GM23338 (cell line): Measurements from ENCODE around the gene MYO5B. TPM values are rescaled to one million over a fixed set of nuclear protein-coding genes. Genes with fewer than 3 reads are reported as not detected.

Source experiments
- ATAC-seq: fragments of 200-7000 bp; cut with Tn5 transposase; 3 replicates; pipeline ENCODE4 v1.9.1; 2020
- DNase-seq: peaks from one replicate; pipeline ENCODE4 v3.0.0-alpha.2; 2015; ENCODE audit warnings: low spot score
- H2AFZ ChIP-seq: fragments of 200-600 bp; sonication (generic); 2 replicates; pipeline ENCODE4 v1.8.0; 2016; ENCODE audit warnings: antibody characterized with exemption, mild to moderate bottlenecking, moderate library complexity
- H3F3A ChIP-seq: fragments of 200-600 bp; sonication (generic); replicated peaks from 2 replicates; pipeline ENCODE4 v1.8.0; 2017; ENCODE audit warnings: antibody characterized with exemption, mixed run types, low read depth
- H3K27ac ChIP-seq: fragments of 200-600 bp; sonication (generic); 2 replicates; pipeline ENCODE4 v1.6.1; 2016; ENCODE audit warnings: low read depth
- H3K27me3 ChIP-seq: fragments of 200-600 bp; sonication (generic); 2 replicates; pipeline ENCODE4 v1.8.0; 2016; ENCODE audit warnings: mild to moderate bottlenecking, mixed run types, moderate library complexity; ENCODE audit not compliant: insufficient read depth
- H3K36me3 ChIP-seq: fragments of 200-600 bp; sonication (generic); 2 replicates; pipeline ENCODE4 v1.8.0; 2016; ENCODE audit warnings: mild to moderate bottlenecking; ENCODE audit not compliant: insufficient read depth
- H3K4me1 ChIP-seq: fragments of 200-600 bp; sonication (generic); 2 replicates; pipeline ENCODE4 v1.8.0; 2016; ENCODE audit warnings: mild to moderate bottlenecking, moderate library complexity; ENCODE audit not compliant: insufficient read depth
- H3K4me2 ChIP-seq: fragments of 200-600 bp; sonication (generic); 2 replicates; pipeline ENCODE4 v1.7.1; 2017; ENCODE audit warnings: mixed run types
- H3K4me3 ChIP-seq: fragments of 200-600 bp; sonication (generic); 2 replicates; pipeline ENCODE4 v1.6.1; 2016; ENCODE audit warnings: mixed run types
- H3K79me2 ChIP-seq: fragments of 200-600 bp; sonication (generic); replicated peaks from 2 replicates; pipeline ENCODE4 v1.8.0; 2017; ENCODE audit warnings: mild to moderate bottlenecking; ENCODE audit not compliant: insufficient read depth
- H3K9me2 ChIP-seq: fragments of 200-600 bp; sonication (generic); 2 replicates; pipeline ENCODE4 v1.8.0; 2017; ENCODE audit not compliant: insufficient read depth
- H4K20me1 ChIP-seq: fragments of 200-600 bp; sonication (generic); replicated peaks from 2 replicates; pipeline ENCODE4 v1.8.0; 2017; ENCODE audit warnings: mild to moderate bottlenecking; ENCODE audit not compliant: insufficient read depth
- H3K27ac Mint-ChIP-seq: 2 replicates; pipeline ENCODE4 v1.8.0; 2020; ENCODE audit warnings: inconsistent platforms, mild to moderate bottlenecking, moderate library complexity, mixed read lengths
- H3K27me3 Mint-ChIP-seq: 3 replicates; pipeline ENCODE4 v1.8.0; 2022; ENCODE audit warnings: low read depth, mild to moderate bottlenecking, moderate library complexity, mixed read lengths, inconsistent platforms; ENCODE audit not compliant: insufficient read depth, poor library complexity
- H3K36me3 Mint-ChIP-seq: 3 replicates; pipeline ENCODE4 v1.8.0; 2021; ENCODE audit warnings: low read depth, mild to moderate bottlenecking, inconsistent platforms, moderate library complexity, mixed read lengths
- H3K4me1 Mint-ChIP-seq: 3 replicates; pipeline ENCODE4 v1.8.0; 2020; ENCODE audit warnings: mild to moderate bottlenecking, inconsistent platforms, mixed read lengths
- H3K4me3 Mint-ChIP-seq: 3 replicates; pipeline ENCODE4 v1.8.0; 2021; ENCODE audit warnings: moderate library complexity, mild to moderate bottlenecking, inconsistent platforms, mixed read lengths
- H3K9me3 Mint-ChIP-seq: 3 replicates; pipeline ENCODE4 v1.8.0; 2020; ENCODE audit warnings: moderate library complexity, mild to moderate bottlenecking, inconsistent platforms, mixed read lengths
- CREB1 ChIP-seq: fragments of 250-450 bp; sonication (Bioruptor Pico); IDR thresholded peaks from 2 replicates; pipeline ENCODE4 v1.5.0; 2020; ENCODE audit warnings: low read depth, mild to moderate bottlenecking, moderate library complexity
- CTCF ChIP-seq, 2 experiments: fragments of 200-600 bp in 1 of 2; sonication (generic) in 1 of 2; conservative IDR thresholded peaks; 2 replicates each; pipeline versions ENCODE4 v1.5.1 to v1.6.1; 2016 to 2017; ENCODE audit warnings: antibody characterized with exemption in 2 of 2, low read depth in 2 of 2, mild to moderate bottlenecking in 2 of 2, moderate library complexity in 1 of 2
- ETS1 ChIP-seq: IDR thresholded peaks from 2 replicates; pipeline ENCODE4 v1.6.1; 2016; ENCODE audit warnings: antibody characterized with exemption
- EZH2 ChIP-seq: fragments of 200-600 bp; sonication (generic); IDR thresholded peaks from one replicate; pipeline ENCODE4 v1.8.0; 2017; ENCODE audit warnings: antibody characterized with exemption, mild to moderate bottlenecking, low read depth; ENCODE audit not compliant: unreplicated experiment
- EZH2phosphoT487 ChIP-seq: fragments of 200-600 bp; sonication (generic); IDR thresholded peaks from one replicate; pipeline ENCODE4 v1.8.1; 2018; ENCODE audit warnings: antibody characterized with exemption; ENCODE audit not compliant: unreplicated experiment
- JUNB ChIP-seq: IDR thresholded peaks from one replicate; pipeline ENCODE4 v1.6.1; 2016; ENCODE audit warnings: antibody characterized with exemption; ENCODE audit not compliant: unreplicated experiment
- NANOG ChIP-seq: IDR thresholded peaks from 2 replicates; pipeline ENCODE4 v1.6.1; 2016; ENCODE audit warnings: antibody characterized with exemption, borderline replicate concordance
- POLR2AphosphoS5 ChIP-seq: IDR thresholded peaks from 2 replicates; pipeline ENCODE4 v1.6.1; 2016; ENCODE audit warnings: antibody characterized with exemption, low read depth
- REST ChIP-seq: IDR thresholded peaks from one replicate; pipeline ENCODE4 v1.6.1; 2018; ENCODE audit warnings: antibody characterized with exemption; ENCODE audit not compliant: unreplicated experiment
- STAT1 ChIP-seq: IDR thresholded peaks from one replicate; pipeline ENCODE4 v1.6.1; 2016; ENCODE audit warnings: antibody characterized with exemption; ENCODE audit not compliant: unreplicated experiment
- ZNF114 ChIP-seq: fragments of 250-450 bp; sonication (Bioruptor Pico); IDR thresholded peaks from 2 replicates; pipeline ENCODE4 v1.5.0; 2020; ENCODE audit warnings: mild to moderate bottlenecking, moderate library complexity
- ZNF462 ChIP-seq: fragments of 250-450 bp; sonication (Bioruptor Pico); IDR thresholded peaks from 2 replicates; pipeline ENCODE4 v1.5.0; 2020; ENCODE audit warnings: mild to moderate bottlenecking, moderate library complexity
- polyA plus RNA-seq: library from polyadenylated mRNA; unstranded; fragments of >200 nt; fragmentation: Nextera tagmentation; extraction: Ambion mirVana; gene quantifications from 2 replicates; pipeline ENCODE4 v1.2.1, GENCODE V29; 2016
- total RNA-seq: library from RNA; depleted of rRNA; stranded (reverse); fragments of >200 nt; shearing (Covaris generic); gene quantifications from 2 replicates; pipeline ENCODE4 v1.2.3, GENCODE V29; 2014

The MYO5B gene
- total and polyA plus RNA-seq, 2 experiments from 2014 or later: 3.2 to 19.1 TPM

GRCh38 chr18:50167966-50168365 lies 27.0 kb downstream of the MYO5B start (continued):
- TF ChIP-seq ZNF462 (CRISPR knock-in tag): no peak
- TF ChIP-seq NANOG: no peak
- no peak for TF ChIP-seq STAT1
- TF ChIP-seq CTCF (conservative IDR thresholded peaks at IDR 0.05; ENCODE audit: low read depth in 2 of 2): no peak
- TF ChIP-seq ZNF114 (CRISPR knock-in tag): no peak
- no peak for TF ChIP-seq ETS1
- TF ChIP-seq JUNB: no peak

GRCh38 chr18:50166901-50167300 lies 28.0 kb downstream of the MYO5B start:
- H3K36me3 ChIP-seq: no peaks in the 10 kb centered on the region
- Mint-ChIP-seq H3K27ac (no peak overlapping the region), H3K4me1 (peaks cover 18% of the 10 kb centered on the region), H3K9me3 (no peaks in the 10 kb centered on the region), H3K4me3 (no peak overlapping the region), H3K27me3 (peaks cover 2% of the 10 kb centered on the region), H3K36me3 (no peaks in the 10 kb centered on the region)
- H3F3A ChIP-seq: no peaks in the 10 kb centered on the region
- DNase-seq: no peak
- no peak overlapping the region for H3K4me3 ChIP-seq
- H2AFZ ChIP-seq: no peak overlapping the region
- H3K27me3 ChIP-seq: no peaks in the 10 kb centered on the region
- no peaks in the 10 kb centered on the region for H3K9me2 ChIP-seq
- H3K27ac ChIP-seq: no peak overlapping the region
- no peaks in the 10 kb centered on the region for H4K20me1 ChIP-seq
- H3K4me2 ChIP-seq: no peak overlapping the region
- no peak for ATAC-seq
- no peaks in the 10 kb centered on the region for H3K79me2 ChIP-seq
- no peaks in the 10 kb centered on the region for H3K4me1 ChIP-seq
- no peak for TF ChIP-seq JUNB
- TF ChIP-seq EZH2: no peak
- no peak for TF ChIP-seq CREB1 (CRISPR knock-in tag)
- TF ChIP-seq ETS1: no peak
- no peak for TF ChIP-seq REST
- TF ChIP-seq EZH2phosphoT487: no peak
- no peak for TF ChIP-seq POLR2AphosphoS5
